GM21528 (cell line): Measurements from ENCODE around the gene DIS3L2.
"Not testable (repeated sequence)": the region's sequence is repeated elsewhere in the genome, so short reads cannot be mapped to it uniquely, and the experiment has no call there.

Source experiments
- ATAC-seq: cut with Tn5 transposase; IDR thresholded peaks from one replicate; pipeline ENCODE4 v1.9.1; 2021; ENCODE audit warnings: mild to moderate bottlenecking, moderate library complexity; ENCODE audit not compliant: unreplicated experiment, low FRiP score

Gene DIS3L2

GRCh38 chr2:232286001-232286868 is 324.7 kb downstream of the DIS3L2 start:
- ATAC-seq, result no peak

GRCh38 chr2:232287316-232287715 is 325.8 kb downstream of the DIS3L2 start:
- ATAC-seq, result no peak

GRCh38 chr2:232288489-232289030 is 327.0 kb downstream of the DIS3L2 start:
- no peak for ATAC-seq

- no peak for ATAC-seq
Observed at GRCh38 chr2:232290668-232291067, 329.2 kb downstream of the DIS3L2 start.

DNA sequence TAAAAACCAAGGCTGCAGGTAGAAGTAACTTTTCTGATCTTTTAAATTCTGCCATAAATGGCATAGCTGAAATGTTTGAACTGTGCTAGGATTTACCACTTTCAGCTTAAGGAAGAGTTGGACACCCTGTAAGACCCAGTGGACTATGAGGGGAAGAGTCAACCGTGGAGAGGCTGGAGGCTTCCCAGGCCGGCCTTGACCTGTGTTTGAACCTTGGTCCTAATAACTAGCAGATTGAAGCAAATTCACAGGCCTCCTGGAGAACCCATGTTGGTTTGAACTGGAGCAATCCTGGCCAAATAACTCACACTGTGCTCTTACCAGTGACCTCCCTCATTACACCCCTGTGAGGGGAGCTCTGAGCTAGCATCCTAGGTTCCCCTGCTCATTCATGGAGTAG is 329.8 kb downstream of the DIS3L2 start:
- no peak for ATAC-seq

DNA sequence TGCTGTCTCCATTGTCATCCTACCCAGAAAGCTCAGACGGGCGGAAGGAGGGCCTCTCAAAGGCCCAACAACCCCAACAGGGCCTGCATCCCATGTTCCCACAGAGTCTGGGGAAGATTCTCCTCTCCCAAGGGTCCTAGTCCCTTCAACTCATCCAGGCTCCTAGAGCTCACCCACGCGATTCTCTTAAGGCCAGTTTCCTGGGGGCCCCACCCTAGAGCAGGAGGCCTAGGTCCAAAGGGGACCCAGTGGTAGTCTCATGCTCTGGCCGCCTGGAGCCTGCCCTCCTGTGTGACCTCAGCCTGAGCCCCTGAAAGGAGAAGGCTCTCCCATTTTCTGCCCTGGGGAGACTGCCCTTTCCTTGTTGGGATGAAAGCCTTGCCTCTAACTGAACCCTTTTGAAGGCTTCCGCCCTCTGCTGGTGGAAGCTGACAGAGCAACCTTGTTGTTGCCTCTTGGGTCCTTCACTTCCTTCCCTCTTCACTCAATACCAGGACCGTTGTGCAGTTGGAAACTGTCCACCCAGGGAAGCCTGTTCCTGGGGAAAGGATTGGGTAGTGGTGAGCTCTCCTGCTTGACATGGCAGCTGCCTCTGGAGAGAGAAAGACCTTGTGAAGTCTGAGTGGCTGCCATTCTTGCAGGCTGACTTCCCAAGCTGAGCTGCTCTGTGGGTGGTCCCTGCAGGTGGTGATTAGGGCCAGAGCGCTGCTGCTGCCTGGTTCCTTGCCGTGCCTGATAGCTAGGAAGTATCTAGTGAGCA is 331.1 kb downstream of the DIS3L2 start:
- no peak for ATAC-seq

GRCh38 chr2:232293191-232293590 is 331.7 kb downstream of the DIS3L2 start:
- ATAC-seq, result no peak

GRCh38 chr2:232295971-232296370 is 334.5 kb downstream of the DIS3L2 start:
- ATAC-seq, result no peak

GRCh38 chr2:232296776-232297525 is 335.4 kb downstream of the DIS3L2 start:
- ATAC-seq, result no peak

- ATAC-seq, result no peak
Observed at GRCh38 chr2:232299084-232299483, 337.6 kb downstream of the DIS3L2 start.

- no peak for ATAC-seq
Observed at GRCh38 chr2:232299927-232300674, 338.6 kb downstream of the DIS3L2 start.

DNA sequence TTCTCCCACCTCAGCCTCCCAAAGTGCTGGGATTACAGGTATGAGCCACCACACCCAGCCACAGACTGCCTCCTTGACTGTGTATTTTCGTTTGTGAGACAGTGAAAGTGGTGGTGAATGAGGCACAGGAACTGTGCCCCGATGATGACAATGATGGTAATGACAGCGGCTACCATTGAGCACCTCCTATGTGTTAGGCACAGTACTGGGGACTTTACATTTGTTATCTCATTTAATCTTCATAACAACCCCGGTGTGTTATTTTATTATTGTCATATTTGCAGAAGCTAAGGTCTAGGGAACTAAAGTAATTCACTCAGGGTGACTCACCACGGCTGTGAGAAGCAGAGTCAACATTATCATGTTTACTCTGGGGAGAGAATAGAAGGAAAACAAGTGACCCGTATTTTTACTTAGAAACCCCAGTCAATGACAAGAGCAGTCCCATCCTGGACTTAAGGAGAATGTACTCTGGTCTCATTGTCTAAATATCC is 339.4 kb downstream of the DIS3L2 start:
- no peak for ATAC-seq

DNA sequence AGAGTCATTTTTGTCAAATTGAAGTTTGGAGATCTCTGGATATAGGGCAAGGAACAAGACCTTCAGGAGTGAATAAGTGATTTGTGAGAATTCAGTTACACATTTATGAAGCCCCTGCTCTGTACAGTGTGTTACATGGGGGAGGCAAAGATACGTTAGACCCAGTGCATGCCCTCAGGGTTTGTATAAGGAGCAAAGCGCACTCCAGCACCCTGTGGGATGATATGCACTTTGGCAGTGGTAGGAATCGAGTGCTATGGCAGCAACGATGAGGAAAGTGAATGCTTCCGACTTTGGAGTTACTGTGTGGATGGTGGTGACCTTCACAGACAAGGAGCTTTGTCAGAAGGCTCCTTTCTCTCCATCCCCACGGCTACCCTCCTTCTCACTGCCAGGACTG is 342.7 kb downstream of the DIS3L2 start:
- no peak for ATAC-seq

- no peak for ATAC-seq
Observed at GRCh38 chr2:232306741-232307305, 345.3 kb downstream of the DIS3L2 start.

DNA sequence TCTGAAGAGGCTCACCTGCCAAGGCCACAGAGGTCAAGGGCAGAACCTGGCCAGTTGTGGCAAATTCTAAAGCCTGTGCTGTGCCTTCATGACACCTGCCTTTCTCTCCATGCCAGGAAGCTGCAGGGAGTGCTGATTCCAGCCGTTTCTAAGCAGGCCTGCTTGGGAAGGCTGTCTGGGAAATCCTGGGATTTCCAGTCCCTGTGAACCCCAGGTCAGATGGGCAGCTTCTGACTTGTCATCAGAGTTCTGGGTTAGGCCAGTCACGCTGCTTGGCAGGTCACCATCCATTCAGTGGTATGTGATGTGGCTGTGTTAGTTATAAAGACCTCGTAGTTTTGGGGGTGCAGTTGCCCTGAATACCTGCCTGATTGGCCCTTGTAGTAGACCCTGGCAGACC is 346.3 kb downstream of the DIS3L2 start:
- no peak for ATAC-seq

GRCh38 chr2:232308986-232309385 is 347.5 kb downstream of the DIS3L2 start:
- ATAC-seq, result no peak

GRCh38 chr2:232309592-232309991 is 348.1 kb downstream of the DIS3L2 start:
- ATAC-seq, result no peak

- ATAC-seq, result no peak
Observed at GRCh38 chr2:232310121-232310520, 348.6 kb downstream of the DIS3L2 start.

GRCh38 chr2:232310696-232311095 is 349.2 kb downstream of the DIS3L2 start:
- ATAC-seq, result no peak

DNA sequence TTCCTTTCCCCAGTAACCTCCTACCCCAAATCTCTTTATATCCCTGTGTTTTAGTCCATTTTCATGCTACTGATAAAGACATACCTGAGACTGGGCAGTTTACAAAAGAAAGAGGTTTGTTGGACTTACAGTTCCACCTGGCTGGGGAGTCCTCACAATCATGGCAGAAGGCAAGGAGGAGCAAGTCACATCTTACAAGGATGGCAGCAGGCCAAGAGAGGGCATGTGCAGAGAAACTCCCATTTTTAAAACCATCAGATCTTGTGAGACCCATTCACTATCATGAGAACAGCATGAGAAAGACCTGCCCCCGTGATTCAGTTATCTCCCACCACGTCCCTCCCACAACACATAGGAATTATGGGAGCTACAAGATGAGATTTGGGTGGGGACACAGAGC is 352.1 kb downstream of the DIS3L2 start:
- not testable (repeated sequence) for ATAC-seq
